GM06990 (cell line): Measurements from ENCODE around the gene ZMIZ2.

Source experiments
- DNase-seq: peaks from one replicate; pipeline ENCODE4 v3.0.0-alpha.2; 2011; ENCODE audit not compliant: insufficient read length; ENCODE audit errors: extremely low read depth
- H3K27me3 ChIP-seq: replicated peaks from 2 replicates; pipeline ENCODE4 v1.6.0; 2011; ENCODE audit warnings: low read length; ENCODE audit not compliant: control insufficient read depth, insufficient read depth
- H3K36me3 ChIP-seq: 2 replicates; pipeline ENCODE4 v1.5.1; 2011; ENCODE audit warnings: low read length; ENCODE audit not compliant: control insufficient read depth, insufficient read depth
- H3K4me3 ChIP-seq: replicated peaks from 2 replicates; pipeline ENCODE4 v1.5.1; 2011; ENCODE audit warnings: low read depth, mild to moderate bottlenecking, control low read depth, low read length
- CTCF ChIP-seq: IDR thresholded peaks from 2 replicates; pipeline ENCODE4 v1.5.1; 2011; ENCODE audit warnings: low read length, control low read depth, mild to moderate bottlenecking, inconsistent platforms; ENCODE audit not compliant: insufficient read depth, poor library complexity, severe bottlenecking

Gene ZMIZ2

GRCh38 chr7:44752822-44753221 lies 4.2 kb downstream of the ZMIZ2 start:
- Histone ChIP-seq H3K36me3 (peaks cover 23% of the 10 kb centered on the region), H3K4me3 (no peak overlapping the region), H3K27me3 (no peaks in the 10 kb centered on the region)
- TF ChIP-seq CTCF: no peak
- DNase-seq: no peak

GRCh38 chr7:44754802-44755697 lies 6.4 kb downstream of the ZMIZ2 start:
- no peak for TF ChIP-seq CTCF
- DNase-seq: no peak
- Histone ChIP-seq H3K4me3 (no peak overlapping the region), H3K27me3 (no peaks in the 10 kb centered on the region), H3K36me3 (peaks cover 35% of the 10 kb centered on the region)

- no peak for DNase-seq
- Histone ChIP-seq H3K27me3 (no peaks in the 10 kb centered on the region), H3K36me3 (peaks cover 43% of the 10 kb centered on the region), H3K4me3 (no peak overlapping the region)
- no peak for TF ChIP-seq CTCF
Observed at GRCh38 chr7:44755698-44756627, 7.3 kb downstream of the ZMIZ2 start.

GRCh38 chr7:44756904-44757303 lies 8.3 kb downstream of the ZMIZ2 start:
- Histone ChIP-seq H3K4me3 (no peak overlapping the region), H3K36me3 (peaks cover 49% of the 10 kb centered on the region), H3K27me3 (no peaks in the 10 kb centered on the region)
- DNase-seq: no peak
- TF ChIP-seq CTCF: no peak

- no peak for TF ChIP-seq CTCF
- Histone ChIP-seq H3K4me3 (no peak overlapping the region), H3K36me3 (peaks cover 49% of the 10 kb centered on the region), H3K27me3 (no peaks in the 10 kb centered on the region)
- no peak for DNase-seq
Observed at GRCh38 chr7:44757311-44757710, 8.7 kb downstream of the ZMIZ2 start.
